PFSK-1 (cell line): Measurements from ENCODE around the gene IKZF3.
A peak's percentile ranks its signal among the peaks of the same experiment; 100 is the strongest.

Source experiments
- FOXP2 ChIP-seq: optimal IDR thresholded peaks from 2 replicates; pipeline ENCODE3; 2011; ENCODE audit warnings: borderline replicate concordance, control low read depth, inconsistent platforms; ENCODE audit not compliant: insufficient read depth; ENCODE audit errors: extremely low read length, extremely low read depth
- POLR2AphosphoS5 ChIP-seq: IDR thresholded peaks from 2 replicates; pipeline ENCODE4 v1.6.1; 2012; ENCODE audit warnings: low read depth, mild to moderate bottlenecking, control low read depth, low read length, moderate library complexity
- SIN3A ChIP-seq: IDR thresholded peaks from 2 replicates; pipeline ENCODE4 v1.6.1; 2012; ENCODE audit warnings: mild to moderate bottlenecking, low read length, moderate library complexity, borderline replicate concordance; ENCODE audit not compliant: insufficient read depth
- TAF1 ChIP-seq: IDR thresholded peaks from 2 replicates; pipeline ENCODE4 v1.6.1; 2012; ENCODE audit warnings: low read length, control low read depth, borderline replicate concordance; ENCODE audit not compliant: insufficient read depth
- TF ChIP-seq, protein P1 (sequence below), 2 experiments: IDR thresholded peaks; 2 replicates each; pipeline versions ENCODE4 v1.6.1 to v1.8.0; 2011 to 2012; ENCODE audit warnings: low read depth in 2 of 2, low read length in 2 of 2, control low read depth in 1 of 2, inconsistent platforms in 1 of 2, mild to moderate bottlenecking in 1 of 2, moderate library complexity in 1 of 2; ENCODE audit not compliant: insufficient read depth in 1 of 2

IKZF3 gene

DNA sequence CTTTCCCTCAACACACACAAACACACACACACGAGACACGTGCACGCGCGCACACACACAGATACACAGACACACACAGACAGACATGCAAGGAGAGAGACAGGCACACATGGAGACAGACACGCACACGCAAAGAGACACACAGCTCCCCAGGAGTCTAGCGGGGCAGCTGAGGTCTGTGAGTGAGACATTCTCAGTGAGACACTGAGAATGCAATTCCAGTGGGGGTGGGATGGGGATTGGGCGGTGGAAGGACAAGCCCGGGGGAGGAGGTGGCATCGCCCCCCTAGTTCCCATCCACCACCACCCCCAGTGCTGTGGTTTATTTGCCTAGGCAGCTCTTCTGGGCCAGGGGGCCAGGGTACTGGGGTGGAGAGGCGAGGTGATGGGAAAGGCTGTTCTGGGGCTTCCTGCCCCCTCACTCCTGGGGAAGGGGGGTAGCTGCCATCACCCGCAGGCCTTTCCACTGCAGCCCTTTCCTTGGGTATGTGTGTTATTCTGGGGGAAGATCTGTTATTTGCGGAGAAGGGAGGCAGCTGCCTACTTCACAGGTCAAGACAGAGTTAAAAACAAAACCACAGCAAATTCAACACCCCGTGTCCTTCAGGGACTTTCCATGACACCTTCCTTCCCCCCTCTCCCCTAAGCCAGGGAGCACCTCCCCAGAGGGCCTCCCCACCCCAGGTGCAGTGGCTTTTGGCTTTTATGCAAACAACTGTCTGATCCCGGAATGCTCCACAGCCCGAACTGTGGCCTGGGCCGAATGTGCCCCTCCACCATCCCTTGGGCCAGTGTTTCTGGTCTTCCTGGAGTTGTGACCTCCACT is 108.3 kb downstream of the IKZF3 start:
- TF ChIP-seq POLR2AphosphoS5 (no peak), FOXP2 (no peak), TAF1 (no peak), SIN3A (no peak)
- TF ChIP-seq, protein P1, sequence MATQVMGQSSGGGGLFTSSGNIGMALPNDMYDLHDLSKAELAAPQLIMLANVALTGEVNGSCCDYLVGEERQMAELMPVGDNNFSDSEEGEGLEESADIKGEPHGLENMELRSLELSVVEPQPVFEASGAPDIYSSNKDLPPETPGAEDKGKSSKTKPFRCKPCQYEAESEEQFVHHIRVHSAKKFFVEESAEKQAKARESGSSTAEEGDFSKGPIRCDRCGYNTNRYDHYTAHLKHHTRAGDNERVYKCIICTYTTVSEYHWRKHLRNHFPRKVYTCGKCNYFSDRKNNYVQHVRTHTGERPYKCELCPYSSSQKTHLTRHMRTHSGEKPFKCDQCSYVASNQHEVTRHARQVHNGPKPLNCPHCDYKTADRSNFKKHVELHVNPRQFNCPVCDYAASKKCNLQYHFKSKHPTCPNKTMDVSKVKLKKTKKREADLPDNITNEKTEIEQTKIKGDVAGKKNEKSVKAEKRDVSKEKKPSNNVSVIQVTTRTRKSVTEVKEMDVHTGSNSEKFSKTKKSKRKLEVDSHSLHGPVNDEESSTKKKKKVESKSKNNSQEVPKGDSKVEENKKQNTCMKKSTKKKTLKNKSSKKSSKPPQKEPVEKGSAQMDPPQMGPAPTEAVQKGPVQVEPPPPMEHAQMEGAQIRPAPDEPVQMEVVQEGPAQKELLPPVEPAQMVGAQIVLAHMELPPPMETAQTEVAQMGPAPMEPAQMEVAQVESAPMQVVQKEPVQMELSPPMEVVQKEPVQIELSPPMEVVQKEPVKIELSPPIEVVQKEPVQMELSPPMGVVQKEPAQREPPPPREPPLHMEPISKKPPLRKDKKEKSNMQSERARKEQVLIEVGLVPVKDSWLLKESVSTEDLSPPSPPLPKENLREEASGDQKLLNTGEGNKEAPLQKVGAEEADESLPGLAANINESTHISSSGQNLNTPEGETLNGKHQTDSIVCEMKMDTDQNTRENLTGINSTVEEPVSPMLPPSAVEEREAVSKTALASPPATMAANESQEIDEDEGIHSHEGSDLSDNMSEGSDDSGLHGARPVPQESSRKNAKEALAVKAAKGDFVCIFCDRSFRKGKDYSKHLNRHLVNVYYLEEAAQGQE (IDR thresholded peaks at IDR 0.05; ENCODE audit: insufficient read depth in 1 of 2, low read depth in 2 of 2, low read length in 2 of 2), result no peak

DNA sequence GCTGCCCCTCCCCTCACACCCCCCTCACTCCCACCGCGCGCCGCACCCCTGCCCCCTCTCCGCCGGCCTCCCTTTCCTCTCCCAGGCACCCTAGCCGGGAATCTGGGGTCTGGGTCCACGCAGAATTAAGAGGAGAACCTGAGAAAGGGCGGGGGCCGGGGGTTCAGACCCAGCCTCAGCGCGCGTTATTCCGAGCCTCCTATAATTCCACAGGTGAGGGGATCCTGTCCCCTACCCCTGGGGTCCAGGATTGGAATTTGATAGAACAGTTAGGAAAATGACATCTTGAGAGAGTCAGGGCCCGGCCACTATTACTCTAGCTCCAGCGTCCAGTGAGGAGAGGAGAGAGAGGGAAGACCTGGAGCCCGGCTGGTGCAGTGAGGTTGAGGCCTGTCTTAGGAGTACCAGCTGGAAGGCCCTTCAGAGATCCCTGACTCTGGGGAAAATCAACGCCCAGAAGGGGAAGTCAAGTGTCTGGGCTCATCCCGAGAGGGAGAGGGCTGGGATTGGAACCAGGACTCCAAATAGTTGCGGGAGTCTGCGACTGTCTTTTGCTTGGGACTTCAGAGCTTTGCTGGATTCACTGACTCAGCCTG is 109.1 kb downstream of the IKZF3 start:
- no peak for TF ChIP-seq POLR2AphosphoS5
- TF ChIP-seq, protein P1 (IDR thresholded peaks at IDR 0.05; ENCODE audit: insufficient read depth in 1 of 2, low read depth in 2 of 2, low read length in 2 of 2), result no peak
- TF ChIP-seq FOXP2, result no peak

DNA sequence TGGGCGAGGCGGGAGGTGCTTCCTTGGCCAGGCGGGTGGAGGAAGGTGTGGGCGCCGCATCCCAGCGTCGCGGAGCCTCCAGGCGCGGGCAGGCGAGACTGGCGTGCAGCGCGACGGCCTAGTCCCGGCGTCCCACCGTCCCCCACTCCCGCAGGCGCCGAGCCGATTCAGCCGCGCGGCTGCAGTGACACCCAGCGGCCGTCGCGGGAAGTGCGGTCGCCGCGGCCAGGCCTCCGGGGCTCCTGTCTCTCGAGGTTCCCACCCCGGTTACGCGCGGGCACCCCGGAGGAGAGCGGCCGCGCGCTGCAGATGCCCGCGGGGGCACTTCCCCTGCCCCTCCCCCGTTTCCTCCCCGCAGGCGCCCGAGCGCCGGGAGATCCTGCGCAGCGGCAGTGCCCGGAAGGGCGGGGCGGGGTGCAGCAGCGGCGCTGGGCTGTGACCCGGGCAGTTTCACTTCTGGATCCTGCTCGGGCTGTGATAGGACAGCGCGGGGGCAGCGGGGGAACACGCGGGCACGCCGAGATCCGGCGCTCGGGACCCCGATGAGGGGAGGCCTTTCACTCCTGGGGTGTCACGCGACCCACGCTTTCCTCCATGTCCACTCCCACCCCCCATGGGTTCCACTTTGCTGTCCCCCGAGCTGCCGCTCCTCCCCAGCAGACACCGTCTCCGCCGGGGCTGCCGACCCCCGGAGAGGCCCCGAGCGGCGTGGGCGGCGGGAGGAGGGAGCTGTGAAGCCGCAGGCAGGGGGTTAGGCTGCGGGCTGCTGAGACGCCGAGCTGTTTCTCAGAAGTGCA is 109.8 kb downstream of the IKZF3 start:
- no peak; the same call in 1 of the 2 replicates for TF ChIP-seq POLR2AphosphoS5
- peak; percentile 70 for TF ChIP-seq FOXP2
- peak; percentile 55; the same call in 1 of the 2 replicates for TF ChIP-seq TAF1
- TF ChIP-seq, protein P1 (IDR thresholded peaks at IDR 0.05; ENCODE audit: insufficient read depth in 1 of 2, low read depth in 2 of 2, low read length in 2 of 2), result peak in 1 of 2 experiments; percentile 45; a peak in 1 of 4 replicates
- 0 out of 2 replicates have a peak, but pooled peaks have one; percentile 51 for TF ChIP-seq SIN3A

DNA sequence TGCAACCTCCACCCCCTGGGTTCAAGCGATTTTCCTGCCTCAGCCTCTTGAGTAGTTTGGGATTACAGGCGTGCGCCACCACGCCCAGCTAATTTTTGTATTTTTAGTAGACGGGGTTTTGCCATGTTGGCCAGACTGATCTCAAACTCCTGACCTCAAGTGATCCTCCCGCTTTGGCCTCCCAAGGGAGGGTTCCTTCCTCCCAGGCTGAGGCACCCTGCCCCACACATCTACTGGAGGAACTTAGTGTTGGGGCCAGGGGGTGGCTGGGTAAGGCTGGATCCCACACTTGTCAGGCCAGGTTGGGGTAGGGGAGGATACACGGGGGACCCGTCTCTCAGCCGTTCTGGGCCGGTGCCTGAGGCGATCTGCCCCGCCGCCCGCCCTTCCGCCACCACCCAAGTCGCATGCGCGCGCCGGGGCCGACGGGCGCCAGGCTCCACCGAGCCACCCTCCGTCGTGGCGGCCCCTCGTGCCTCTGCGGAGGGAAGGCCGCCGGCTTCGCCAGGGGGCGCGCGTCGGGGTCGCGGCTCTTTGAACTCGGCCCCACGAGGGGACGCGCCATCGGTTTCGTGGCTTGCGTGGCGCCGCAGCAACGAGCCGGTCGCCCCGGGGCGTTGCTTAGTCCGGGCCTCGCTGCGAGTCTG is 110.5 kb downstream of the IKZF3 start:
- TF ChIP-seq, protein P1 (IDR thresholded peaks at IDR 0.05; ENCODE audit: insufficient read depth in 1 of 2, low read depth in 2 of 2, low read length in 2 of 2), result no peak
- TF ChIP-seq TAF1 (no peak), SIN3A (no peak), FOXP2 (no peak), POLR2AphosphoS5 (no peak)
